MCF 10A (cell line): ENCODE results near the gene DPP9. TPM values are rescaled to one million over a fixed set of nuclear protein-coding genes. Genes with fewer than 3 reads are reported as not detected.

Experiments used
- BruUV-seq: library from RNA; stranded (reverse); fragments of 400-500 nt; replicated peaks from 2 replicates; lab custom pipeline; 2021; lab: Mats Ljungman, UMichigan
- CTCF ChIA-PET: fragments of 300-600 bp; sonication (Branson Sonifier 250); formaldehyde crosslinking; extraction: SDS; loops from one replicate; lab custom pipeline; 2021; ENCODE audit warnings: antibody characterized with exemption, inconsistent platforms; lab: Yijun Ruan, JAX
- POLR2A ChIA-PET: fragments of 300-600, 350-650 bp; sonication (Branson Sonifier 250); formaldehyde crosslinking; extraction: SDS; loops from one replicate; lab custom pipeline; 2020; ENCODE audit warnings: antibody characterized with exemption, inconsistent platforms; lab: Yijun Ruan, JAX
- DNase-seq: peaks from one replicate; pipeline ENCODE4 v3.0.0-alpha.2; 2018; ENCODE audit not compliant: unreplicated experiment
- H3K27ac Mint-ChIP-seq: one replicate; pipeline ENCODE4 v1.8.0; 2022; ENCODE audit warnings: mild to moderate bottlenecking, low read depth, mixed read lengths; ENCODE audit not compliant: unreplicated experiment
- H3K27me3 Mint-ChIP-seq: one replicate; pipeline ENCODE4 v1.8.0; 2022; ENCODE audit warnings: mixed read lengths; ENCODE audit not compliant: insufficient read depth, unreplicated experiment
- H3K36me3 Mint-ChIP-seq: one replicate; pipeline ENCODE4 v1.8.0; 2022; ENCODE audit warnings: mild to moderate bottlenecking, moderate library complexity, mixed read lengths; ENCODE audit not compliant: insufficient read depth, unreplicated experiment
- H3K4me1 Mint-ChIP-seq: one replicate; pipeline ENCODE4 v1.8.0; 2022; ENCODE audit warnings: mixed read lengths; ENCODE audit not compliant: insufficient read depth, unreplicated experiment
- H3K4me3 Mint-ChIP-seq: one replicate; pipeline ENCODE4 v1.8.0; 2022; ENCODE audit warnings: mild to moderate bottlenecking, moderate library complexity, mixed read lengths; ENCODE audit not compliant: unreplicated experiment
- H3K9me3 Mint-ChIP-seq: one replicate; pipeline ENCODE4 v1.8.0; 2022; ENCODE audit warnings: mixed read lengths; ENCODE audit not compliant: unreplicated experiment
- CTCF ChIP-seq: fragments of 200-600 bp; IDR thresholded peaks from one replicate; pipeline ENCODE4 v1.8.0; 2022; ENCODE audit warnings: antibody characterized with exemption, mild to moderate bottlenecking; ENCODE audit not compliant: unreplicated experiment
- intact Hi-C: fragments of 100-400 bp; cut with micrococcal nuclease; formaldehyde crosslinking; loops from 2 replicates; pipeline ENCODE4 v1.14.1; 2022
- total RNA-seq: library from RNA; stranded (reverse); gene quantifications from 2 replicates; pipeline ENCODE4 v1.2.3, GENCODE V29; 2022

DPP9 gene
- total RNA-seq, 1 experiment from 2014 or later, result 90.6 TPM

DNA sequence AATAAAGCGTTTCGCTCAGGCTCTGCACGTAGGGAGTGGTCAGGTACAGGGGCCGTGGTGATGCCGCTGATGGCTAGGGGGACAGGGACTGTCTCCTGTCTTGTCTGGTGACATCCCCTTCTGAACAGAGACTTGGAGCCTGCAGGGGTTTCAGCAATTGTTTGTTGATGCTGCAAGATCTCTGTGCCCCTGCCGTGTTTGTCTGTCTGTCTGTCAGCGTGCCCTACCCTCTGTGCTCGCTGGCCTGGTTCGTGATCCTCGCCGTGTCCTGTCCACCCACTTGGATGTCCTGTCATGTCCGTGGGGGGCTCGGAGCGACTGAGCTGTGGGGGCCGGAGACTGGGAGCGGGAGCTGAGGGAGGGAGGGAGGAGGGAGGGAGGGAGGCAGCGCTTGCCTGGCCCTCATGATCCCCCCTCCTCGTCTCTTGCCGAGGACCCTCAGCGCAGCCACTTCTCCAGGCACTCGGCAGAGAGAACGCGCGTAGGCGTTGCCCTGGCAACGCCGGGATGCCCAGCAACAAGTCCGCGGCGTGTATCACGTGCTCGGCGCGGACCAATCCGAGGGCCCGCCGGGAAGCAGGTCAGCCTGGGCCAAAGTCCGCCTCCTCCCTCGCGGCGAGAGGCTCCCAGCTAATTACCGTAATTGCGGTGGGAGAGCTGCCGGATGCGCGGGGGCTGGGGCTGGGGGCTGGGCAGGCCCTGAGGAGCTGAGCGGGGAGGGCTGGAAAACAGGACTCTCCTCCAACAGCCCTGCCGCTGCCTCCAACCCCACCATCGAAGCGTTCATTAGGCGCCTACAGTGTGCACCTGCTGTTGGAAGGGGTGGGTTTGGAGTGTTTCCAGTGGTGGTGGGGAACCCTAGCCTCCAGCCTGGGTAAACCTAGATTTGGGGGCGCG, 36.0 kb upstream of the DPP9 start:
- H3K27me3 Mint-ChIP-seq, result peaks cover 26% of the 10 kb centered on the region
- CTCF ChIA-PET, result no interaction called here
- H3K9me3 Mint-ChIP-seq, result no peaks in the 10 kb centered on the region
- intact Hi-C loops, result no loop called here
- TF ChIP-seq CTCF, result no peak
- H3K4me3 Mint-ChIP-seq, result peak overlapping the region; percentile 16
- no peak overlapping the region for H3K27ac Mint-ChIP-seq
- no TSS peak for BruUV-seq
- DNase-seq, result peak; percentile 84
- no peaks in the 10 kb centered on the region for H3K36me3 Mint-ChIP-seq
- H3K4me1 Mint-ChIP-seq, result no peaks in the 10 kb centered on the region
- POLR2A ChIA-PET, result interaction anchor here (0.7 kb wide), 1 partner anchor 31 kb away, joined by 3 read pairs; no protein-coding TSS in a partner anchor

GRCh38 chr19:4758659-4759058, 35.0 kb upstream of the DPP9 start:
- Mint-ChIP-seq H3K27ac (no peak overlapping the region), H3K4me3 (no peak overlapping the region), H3K4me1 (no peaks in the 10 kb centered on the region), H3K9me3 (no peaks in the 10 kb centered on the region), H3K27me3 (peaks cover 18% of the 10 kb centered on the region), H3K36me3 (no peaks in the 10 kb centered on the region)
- DNase-seq, result no peak
- no peak for TF ChIP-seq CTCF
- intact Hi-C loops, result no loop called here
- ChIA-PET POLR2A (no interaction called here), CTCF (no interaction called here)
- no TSS peak for BruUV-seq

DNA sequence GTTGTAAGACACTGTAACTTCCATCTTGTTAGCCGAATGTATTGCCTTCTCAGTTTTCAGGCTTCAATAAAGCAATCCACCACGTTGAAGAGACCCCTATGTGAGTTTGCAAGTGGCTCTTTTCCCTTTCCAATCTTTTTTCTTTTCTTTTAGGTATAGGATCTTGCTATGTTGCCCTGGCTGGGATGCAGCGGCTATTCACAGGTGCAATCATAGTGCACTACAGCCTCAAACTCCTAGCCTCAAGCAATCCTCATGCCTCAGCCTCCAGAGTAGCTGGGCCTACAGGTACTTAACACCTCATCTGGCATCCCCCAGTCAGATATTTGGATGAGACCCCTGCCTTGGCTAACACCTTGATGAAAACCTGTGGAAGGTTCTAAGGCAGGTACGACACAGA, 34.4 kb upstream of the DPP9 start:
- intact Hi-C loops, result no loop called here

More for the DNA sequence above, 34.4 kb upstream of the DPP9 start:
- Mint-ChIP-seq H3K27me3 (peaks cover 12% of the 10 kb centered on the region), H3K9me3 (no peaks in the 10 kb centered on the region), H3K27ac (no peak overlapping the region), H3K4me3 (no peak overlapping the region), H3K36me3 (no peaks in the 10 kb centered on the region), H3K4me1 (no peaks in the 10 kb centered on the region)
- DNase-seq, result no peak
- no peak for TF ChIP-seq CTCF
- no TSS peak for BruUV-seq
- CTCF ChIA-PET, result no interaction called here
- POLR2A ChIA-PET, result no interaction called here
